Fibroblast of upper back skin (primary cell): ENCODE measurements around the gene TBX15.
A peak's percentile ranks its signal among the peaks of the same experiment; 100 is the strongest.

Experiments
- DNase-seq: peaks from one replicate; pipeline ENCODE4 v3.0.0-alpha.2; 2013

The TBX15 gene

GRCh38 chr1:119001181-119002027 lies 13.3 kb upstream of the TBX15 start:
- DNase-seq: no peak

DNA sequence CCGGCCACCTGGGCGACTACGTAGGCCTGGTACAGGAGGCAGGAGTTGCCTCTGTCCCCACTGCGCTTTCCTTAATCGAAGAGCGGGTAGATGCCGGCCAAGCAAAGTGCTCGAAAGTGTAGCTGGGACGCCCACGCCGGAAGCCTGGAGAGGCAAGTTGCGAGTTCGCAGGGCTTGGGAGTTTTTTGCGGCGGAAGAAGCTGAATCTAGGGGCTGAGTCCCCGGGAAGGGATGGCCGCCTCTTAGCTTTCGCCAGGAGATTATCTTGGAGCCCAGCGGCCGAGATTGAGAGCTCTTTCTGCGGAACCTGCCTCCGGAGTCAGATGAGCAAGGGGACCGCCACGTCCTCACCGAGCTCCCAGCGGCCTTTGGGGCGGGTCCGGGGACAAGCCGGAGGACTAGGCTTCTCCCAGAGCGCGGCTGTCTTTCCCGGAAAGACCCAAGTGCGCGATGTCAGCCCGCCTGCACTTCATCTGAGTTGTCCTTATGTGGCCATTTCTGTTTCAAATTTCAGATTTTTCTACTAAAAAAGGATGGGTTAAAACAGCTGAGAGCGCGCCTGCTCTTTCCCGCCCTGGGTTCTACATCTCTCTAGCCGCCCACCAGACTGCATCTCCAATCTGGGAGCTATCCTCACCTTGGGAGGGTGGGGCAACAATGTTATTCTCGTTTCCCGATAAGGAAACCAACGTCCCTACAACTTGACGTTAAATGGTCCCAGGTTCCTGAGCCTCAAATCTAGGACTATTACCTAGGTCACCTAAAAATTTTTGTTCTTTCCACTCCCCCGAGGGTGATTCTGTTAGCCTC lies 12.4 kb upstream of the TBX15 start:
- no peak for DNase-seq

- DNase-seq: no peak
Observed at GRCh38 chr1:118999348-119000071, 11.4 kb upstream of the TBX15 start.

DNA sequence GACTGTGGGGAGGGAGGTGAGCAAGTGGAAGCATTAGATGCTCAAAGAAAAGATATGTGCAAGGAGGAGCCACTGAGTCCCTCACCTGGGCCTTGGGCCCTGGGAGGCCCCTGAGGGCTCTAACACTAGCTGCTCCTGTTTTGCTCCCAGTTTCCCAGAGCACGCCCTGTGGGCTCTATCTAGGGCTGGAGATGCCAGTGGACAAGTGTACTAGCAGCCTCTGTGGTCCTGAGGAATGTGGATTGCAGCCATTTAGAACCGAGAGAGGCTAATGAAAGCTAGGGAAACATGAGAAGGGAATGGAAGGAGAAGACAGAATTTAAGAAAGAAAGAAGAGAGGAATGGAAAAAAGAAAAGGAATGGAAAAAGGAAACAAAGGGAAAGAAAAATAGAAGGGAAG lies 10.0 kb upstream of the TBX15 start:
- no peak for DNase-seq

- no peak for DNase-seq
Observed at GRCh38 chr1:118997225-118997624, 9.1 kb upstream of the TBX15 start.

- no peak for DNase-seq
Observed at GRCh38 chr1:118995312-118996016, 7.3 kb upstream of the TBX15 start.

DNA sequence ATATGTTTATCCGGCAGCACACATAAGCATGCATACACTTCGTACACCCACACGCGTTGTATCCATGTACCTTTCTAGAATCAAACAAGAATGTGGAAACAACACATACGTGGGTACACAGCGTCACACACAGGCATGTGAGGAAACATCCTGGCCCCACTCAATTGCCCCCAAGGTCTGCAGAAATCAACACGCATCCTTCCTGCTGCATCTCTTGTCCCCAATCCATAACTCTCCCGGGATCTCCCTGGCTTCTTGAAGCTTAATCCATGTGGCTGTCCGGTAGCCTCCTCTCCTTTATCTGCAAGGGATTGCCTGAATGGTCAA lies 5.5 kb upstream of the TBX15 start:
- no peak for DNase-seq

- no peak for DNase-seq
Observed at GRCh38 chr1:118992868-118993699, 4.9 kb upstream of the TBX15 start.

- no peak for DNase-seq
Observed at GRCh38 chr1:118992237-118992825, 4.2 kb upstream of the TBX15 start.

DNA sequence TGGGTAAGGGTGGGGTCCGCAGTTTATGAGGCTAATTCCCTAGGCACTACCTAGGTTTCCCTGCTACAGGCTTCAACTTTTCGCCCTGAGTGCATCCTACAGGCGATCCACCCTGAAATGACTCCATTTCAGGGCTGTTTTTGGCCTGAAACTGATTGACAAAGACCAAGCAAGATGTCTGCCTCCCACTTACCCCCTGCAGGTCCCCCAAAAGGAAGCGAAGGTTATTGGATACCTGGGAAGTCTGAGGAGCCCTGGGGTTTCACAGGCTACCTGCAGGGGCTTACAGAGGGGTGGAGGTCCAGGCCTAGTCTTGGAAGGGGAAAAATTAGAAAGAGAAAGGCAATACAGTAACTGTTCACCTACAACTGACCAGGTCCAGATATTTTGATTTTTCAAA lies 3.3 kb upstream of the TBX15 start:
- DNase-seq: no peak

GRCh38 chr1:118990513-118991152 lies 2.5 kb upstream of the TBX15 start:
- DNase-seq: peak; percentile 88

DNA sequence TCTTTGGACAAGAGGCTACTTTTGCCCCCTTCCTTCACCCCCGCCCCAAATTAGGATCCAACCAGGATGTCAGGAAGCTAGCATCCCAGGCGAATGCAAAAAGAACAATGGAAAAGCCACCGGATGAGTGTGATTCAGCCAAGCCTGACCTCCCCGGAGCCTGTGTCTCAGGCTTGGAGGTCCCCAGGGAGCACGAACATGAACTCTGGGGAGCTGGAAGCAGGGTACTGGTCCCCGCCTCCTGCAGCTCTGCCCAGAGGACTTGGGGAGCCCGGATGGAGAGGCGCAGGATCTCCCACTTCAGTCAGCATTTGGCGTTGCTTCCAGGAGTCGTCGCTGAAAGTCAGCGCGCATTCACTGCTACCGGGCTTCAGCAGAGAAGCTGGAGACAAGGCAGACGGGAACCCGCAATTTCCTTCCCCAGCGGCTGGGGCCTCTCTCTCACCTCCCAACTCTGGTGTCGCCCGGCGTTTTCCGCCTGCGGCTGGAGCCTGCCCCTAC lies 1.8 kb upstream of the TBX15 start:
- DNase-seq: peak; percentile 89

- DNase-seq: no peak
Observed at GRCh38 chr1:118989006-118989815, 1.1 kb upstream of the TBX15 start.

- no peak for DNase-seq
Observed at GRCh38 chr1:118987468-118988185, 516 bp downstream of the TBX15 start.

DNA sequence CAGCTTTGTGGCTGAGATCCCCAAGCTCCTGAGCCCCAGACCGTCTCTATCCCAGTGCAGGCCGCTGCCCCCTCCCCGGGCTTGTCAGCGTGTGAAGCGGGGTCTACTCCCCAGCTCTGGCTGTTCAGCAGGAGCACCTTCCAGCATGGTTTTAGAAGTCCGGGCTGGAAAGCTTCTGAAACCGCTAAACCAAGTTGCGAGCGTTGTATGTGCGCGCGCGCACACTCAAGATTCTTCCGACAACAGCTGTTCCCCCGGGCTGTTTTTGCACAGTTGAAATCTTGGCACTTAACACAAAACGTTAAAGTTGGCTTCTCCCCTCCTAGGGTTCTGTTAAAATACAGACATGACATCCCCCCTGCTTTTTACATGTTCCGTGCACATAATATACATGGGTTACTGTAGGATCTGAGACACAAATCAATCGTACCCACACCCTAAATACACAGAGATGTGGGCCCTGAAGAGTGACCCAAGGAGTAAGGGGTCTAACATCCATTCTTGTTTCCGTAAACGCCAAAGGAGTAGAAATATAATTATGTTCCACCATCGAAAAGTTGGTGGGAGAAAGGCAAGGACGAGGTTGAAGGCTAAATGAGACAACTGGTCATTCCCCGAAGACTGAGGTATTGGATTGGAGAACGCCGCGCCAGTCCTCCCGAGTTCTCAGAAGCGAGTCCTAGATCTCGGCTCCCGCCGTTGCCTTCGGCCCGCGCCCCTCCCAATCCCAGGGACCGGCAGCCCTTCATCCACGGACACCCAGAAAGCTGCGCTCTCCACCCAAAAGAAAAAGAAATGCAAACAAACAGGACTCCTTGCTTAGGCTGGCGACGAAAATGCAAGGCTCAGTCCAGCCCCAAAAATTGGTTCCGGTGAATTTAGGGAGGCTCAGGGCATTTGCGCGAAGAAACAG lies 1.3 kb downstream of the TBX15 start:
- DNase-seq: no peak

DNA sequence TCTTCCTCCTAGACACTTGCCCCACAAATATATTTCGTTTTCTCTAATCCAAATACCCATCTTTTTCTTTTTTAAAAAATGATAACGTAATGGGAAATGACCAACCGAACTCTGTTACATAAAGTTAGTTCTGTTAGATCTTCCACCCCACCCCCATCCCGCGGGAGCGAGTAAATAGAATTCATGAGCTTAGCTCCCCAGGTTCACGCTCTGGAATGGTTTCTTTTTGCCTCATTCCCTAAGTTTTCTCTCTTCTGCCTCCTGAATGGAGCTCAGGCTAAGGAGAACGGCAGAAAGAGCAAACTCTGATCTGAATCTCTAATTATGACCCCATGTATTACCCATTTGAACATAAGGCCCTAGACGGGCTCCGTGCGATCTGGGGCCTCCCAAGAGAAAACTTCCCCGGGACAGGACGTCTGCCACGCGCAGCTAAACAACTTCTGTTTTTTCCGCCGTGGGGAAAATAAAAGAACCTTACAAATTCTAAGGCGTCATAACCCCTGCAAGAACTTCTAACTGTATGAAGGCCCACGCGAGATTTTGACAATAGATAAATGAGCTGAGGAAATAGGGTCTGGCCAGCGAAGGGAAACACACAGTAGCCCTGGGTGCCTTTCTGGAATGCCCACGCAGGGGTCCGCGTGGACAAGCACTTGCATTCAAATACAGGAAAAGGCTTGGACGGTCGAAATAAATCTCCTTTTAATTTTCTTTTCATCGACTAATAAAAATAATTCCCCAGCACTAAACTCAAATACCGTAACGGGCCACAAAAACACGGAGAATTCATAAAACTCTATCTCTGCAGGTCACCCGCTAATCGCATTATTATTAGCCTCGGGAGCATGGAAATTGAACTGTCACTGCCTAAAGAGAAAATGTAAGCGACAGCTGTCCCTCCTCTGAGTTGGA lies 2.2 kb downstream of the TBX15 start:
- no peak for DNase-seq
